Measurements from ENCODE around the gene C9orf50.

Gene C9orf50

DNA sequence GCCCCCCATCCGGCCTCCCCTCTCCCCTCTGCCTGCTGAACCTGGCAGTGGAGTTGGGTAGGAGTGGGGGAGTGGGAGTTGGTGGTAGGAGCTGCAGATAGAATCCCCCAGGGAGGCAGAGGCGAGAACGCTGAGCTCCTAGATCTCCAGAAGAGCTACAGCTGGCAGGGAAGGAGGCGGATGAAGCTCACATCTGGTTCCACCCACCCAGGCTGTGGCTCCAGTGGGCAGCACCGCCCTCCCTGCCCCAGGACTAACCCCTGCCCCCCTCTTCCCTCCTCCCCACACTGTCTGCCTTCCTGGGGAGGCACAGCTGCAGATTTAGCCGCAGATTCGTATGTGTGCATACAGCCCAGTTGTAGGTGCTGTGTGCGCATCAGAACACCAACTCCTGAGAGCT, 34.2 kb downstream of the C9orf50 start:
- no peak for DNase-seq

DNA sequence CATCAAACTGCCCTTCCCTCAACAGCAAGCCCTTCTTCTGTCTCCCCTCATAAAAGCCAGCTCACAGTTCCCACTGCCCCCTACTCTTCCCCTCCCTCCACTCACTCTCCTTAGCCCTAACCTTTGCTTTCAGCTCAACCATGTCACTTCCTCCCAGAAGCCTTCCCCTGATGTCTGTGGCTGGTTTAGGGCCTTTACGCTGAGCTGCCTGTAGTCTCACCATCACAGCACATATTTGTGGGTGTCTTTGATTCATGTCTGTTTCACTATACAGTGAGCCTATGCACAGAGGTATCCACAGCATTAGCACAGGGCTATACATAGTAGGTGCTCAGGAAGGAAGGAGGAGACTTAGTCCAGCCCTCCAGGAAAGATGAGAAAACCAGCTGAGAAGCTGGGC, 34.7 kb downstream of the C9orf50 start:
- no peak for DNase-seq

DNA sequence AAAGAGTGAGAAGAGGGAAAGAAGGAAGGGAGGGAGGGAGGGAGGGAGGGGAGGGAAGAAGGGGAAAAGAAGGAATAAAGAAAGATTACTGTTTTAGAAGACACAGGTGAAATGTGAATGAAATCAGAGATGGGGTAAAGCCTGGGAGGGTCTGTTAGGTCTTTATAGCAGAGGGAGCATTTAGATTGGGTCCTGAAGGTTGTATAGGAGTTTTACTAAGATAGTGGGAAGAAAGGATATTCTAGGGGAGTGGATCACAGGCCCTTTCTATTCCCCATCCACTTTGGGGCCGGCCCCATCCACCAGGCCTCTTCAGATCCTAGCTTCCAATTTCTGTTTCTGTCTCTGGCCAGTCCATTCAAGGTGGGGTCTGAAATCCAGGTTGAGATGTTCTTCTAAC, 35.5 kb downstream of the C9orf50 start:
- no peak for DNase-seq

DNA sequence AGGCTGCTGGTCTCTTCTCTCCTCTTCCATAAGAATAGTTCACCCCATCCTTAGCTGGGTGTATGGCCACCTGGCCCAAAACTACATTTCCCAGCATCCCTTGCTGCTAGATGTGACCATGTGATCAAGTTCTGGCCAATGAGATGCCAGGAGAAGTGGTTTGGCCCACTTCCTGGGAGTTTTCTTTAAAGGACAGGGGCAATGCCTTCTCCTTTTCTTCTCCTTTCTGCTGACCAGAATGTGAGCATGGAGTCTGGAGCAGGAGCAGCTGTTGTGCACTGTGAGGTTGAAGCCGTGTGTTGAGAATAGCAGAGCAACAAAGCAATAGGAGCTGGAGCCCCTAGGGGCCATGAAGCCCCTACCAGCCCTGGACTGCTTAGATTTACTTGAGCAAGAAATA, 36.8 kb downstream of the C9orf50 start:
- DNase-seq, result no peak

DNA sequence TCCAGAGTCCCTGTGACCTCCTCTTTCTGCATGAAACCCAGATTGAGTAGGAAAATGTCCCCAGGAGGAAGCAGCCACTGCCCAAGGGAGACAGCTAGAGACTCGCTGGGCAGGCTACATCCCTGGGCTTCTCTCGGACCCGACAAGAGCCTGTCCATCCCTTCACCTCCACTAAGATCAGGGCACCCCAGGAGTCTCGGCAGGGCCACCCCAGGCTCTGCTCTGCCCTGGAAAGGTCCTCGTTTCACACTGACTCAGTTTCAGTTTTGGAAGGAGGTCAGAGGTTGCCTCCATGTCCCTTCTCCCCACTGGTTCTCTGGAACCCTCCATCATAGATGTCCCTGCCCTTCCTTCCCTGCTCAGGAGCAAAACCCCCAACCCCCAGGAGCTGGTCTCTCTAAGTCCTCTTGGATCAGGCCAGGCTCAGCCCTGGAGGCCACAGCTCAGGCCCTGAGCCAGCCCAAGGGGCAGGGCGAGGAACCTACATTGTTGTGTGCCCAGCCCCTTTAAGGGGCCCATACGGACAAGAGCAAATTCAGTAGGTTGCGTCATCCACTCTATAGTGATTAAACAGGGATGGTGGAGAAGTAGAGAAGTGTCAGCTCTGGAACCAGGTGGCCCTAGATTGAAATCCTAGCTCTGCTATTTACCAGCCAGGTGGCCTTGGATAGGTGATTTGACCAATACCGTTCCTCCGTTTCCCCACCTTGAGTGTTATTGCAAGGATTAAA, 37.4 kb downstream of the C9orf50 start:
- DNase-seq, result peak; percentile 17

DNA sequence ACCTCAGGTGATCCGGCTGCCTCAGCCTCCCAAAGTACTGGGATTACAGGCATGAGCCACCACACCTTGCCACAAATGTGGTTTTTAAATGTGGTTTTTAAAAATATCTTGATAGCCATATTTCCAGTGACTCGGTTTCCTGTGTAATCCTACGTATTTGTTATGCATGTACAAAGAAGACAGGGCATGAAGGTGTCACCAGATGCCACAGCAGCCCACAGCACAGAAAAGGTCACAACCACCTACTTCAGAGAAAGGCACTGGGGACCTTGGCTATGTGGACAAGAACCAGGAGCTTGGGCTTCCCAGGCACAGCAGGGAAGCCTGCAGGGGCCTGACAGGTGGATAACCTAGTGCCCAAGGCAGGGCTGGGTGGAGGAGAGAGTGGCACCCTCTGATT, 38.0 kb downstream of the C9orf50 start:
- DNase-seq, result no peak

DNA sequence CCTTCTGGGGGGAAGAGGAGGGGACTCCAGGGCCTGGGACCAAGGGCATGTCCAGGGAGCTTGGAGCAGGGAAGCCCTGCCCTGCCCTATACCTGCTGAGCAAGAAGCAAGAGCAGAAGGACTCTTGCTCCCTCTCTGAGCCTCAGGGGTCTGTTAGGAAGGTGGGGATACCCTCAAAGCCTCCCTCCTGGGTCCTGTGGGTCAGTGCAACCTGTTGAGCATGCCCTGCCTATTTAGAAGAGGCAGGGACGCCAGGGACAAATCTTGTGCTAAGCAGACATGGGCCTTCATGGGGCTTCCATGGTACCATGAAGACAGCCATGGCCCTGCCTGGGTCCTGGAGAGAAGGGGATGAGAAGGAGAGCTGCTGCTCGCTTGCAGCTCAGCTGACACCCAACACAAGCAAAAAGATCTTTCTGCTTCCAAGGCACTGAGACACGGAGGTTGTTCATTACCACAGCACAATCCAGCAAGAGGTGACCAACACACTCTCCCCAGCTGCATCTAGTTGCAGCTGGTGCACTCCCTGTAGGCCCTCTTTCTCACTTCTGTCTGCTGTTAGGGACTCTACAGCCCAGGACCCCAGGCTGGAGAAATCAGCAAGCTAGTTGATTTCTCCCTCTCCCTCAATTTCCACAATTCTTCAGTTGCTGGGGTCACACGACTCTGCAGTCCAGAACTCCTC, 39.3 kb downstream of the C9orf50 start:
- no peak for DNase-seq

DNA sequence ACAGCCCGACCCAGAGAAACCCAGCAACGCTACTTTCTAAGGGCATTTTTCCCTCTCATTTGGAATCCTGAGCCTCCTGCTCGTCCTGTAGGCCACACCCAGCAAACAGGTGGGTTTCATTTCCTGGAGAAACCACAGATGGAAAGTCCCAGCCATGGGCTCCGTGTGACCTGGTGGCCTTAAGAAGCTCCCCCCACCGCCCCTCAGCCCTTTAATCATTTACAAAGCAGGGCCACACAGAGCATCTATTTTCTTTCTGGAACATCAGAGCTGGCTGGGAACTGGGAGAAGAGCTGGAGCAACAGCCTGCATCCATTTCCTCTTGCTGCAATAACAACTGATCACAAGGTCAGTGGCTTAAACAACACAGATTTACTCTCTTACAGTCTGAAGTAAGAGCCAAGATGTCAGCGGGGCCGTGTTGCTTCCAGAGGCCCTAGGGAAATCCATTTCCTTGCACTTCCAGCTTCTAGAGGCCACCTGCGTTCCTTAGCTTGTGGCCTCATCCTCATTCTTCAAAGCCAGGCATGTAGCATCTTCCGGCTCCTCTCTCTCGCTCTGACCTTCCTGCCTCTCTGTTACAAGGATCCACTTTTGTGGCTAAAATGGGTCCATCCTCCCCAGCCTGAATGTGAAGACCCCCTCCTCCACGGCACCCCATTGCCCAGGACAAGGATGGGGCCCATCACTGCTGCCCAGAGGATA, 40.5 kb downstream of the C9orf50 start:
- DNase-seq, result no peak

DNA sequence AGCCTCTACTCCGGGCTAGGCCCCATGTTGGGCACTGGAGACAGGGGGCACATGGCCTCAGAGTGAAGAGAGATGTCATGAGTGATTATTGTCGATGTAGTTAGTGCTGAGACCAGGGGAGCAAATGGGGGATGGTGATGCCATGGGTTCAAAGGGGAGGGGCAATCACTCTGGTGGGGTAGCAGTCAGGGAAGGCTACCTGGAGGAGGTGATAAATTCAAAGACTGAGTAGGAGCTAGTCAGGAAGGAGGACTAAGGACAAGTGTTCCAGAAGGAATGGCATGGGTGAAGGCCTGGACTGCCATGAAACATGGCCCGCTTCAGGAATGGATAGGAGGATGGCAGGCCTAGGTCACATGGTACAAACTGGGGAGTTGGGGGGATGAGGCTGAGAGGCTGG, 41.6 kb downstream of the C9orf50 start:
- DNase-seq, result no peak

DNA sequence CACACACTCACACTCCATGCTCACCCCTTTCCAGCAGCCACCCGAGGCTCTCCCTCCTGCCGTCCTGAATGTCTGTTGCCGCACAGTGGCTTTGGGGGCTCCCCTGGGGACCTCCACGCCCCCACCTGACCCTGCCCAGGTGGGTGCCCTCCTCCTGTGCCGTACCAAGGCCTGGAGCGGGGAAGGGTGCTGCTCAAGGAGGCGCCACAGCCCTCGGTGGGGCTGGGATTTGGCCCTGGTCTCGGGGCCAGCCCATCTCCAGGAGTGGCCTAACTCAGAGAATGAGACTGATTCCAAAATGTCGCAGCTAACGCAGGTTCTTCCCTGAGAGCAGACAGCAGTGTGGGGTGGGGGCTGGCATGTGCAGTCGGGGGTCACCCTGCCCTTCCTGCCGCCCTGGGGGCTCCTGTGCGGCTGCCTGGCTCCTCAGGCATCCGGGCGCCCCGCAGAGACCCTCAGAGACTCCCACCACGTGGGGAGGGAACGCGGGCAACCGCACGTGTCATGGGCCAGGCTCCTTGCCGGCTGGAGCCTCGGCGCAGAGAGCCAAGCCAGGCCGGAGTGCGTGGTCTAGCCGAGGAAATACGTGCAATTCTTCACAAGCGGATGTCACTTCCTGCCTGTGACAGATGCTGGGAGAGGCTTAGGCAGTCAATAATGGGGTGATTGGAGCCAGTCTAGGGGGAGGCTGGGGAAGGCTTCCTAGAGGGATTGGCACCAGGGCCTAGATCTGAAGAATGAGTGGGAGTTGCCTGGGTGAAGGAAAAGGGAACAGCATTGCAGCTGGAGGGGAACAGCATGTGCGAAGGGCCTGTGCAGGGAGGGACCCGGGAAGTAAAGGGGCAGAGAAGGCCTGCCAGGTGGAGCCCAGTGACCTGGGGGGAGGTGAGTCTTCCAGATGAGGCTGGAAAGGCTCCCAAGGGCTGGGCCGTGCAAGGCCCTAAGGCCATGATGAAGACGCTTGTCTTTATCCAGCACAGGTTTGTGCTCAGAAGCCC, 44.1 kb downstream of the C9orf50 start:
- no peak for DNase-seq

DNA sequence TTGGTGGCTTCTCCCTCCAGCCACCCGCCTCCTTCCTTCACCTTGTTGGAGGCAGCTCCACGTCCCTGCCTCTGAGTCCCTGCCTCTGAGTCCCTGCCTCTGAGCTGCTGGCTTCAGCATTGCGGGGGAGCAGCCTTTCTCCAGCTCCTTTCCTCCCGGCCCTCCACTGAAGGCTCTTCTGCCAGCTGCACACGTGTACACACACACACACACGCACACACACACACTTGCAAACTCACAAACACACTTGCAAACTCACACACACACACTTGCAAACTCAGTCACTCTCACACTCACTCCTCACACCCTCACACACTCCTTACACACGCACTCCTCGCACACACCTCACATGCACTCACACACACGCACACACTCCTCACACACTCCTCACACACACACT, 45.1 kb downstream of the C9orf50 start:
- no peak for DNase-seq

DNA sequence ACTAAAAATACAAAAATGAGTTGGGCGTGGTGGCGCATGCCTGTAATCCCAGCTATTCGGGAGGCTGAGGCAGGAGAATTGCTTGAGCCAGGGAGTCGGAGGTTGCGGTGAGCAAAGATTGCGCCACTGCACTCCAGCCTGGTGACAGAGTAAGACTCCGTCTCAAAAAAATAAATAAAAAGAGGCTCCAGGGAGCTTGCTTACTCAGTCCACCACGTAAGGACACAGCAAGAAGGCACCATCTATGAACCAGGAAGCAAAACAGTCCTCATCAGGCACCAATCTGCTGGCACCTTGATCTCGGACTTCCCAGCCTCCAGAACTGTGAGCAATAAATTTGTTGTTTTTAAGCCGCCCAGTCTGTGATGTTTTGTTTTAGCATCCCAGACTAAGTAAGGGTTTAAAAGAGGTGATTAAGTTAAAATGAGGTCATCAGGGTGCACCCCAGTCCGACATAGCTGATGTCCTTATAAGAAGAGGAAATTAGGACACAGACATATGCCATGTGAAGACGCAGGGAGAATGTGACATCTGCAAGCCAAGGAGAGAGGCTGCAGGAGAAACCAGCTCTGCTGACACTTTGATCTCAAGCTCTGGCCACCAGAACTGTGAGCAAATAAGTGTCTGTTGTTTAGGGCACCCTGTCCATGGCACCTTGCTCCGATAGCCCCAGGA, 45.9 kb downstream of the C9orf50 start:
- no peak for DNase-seq

DNA sequence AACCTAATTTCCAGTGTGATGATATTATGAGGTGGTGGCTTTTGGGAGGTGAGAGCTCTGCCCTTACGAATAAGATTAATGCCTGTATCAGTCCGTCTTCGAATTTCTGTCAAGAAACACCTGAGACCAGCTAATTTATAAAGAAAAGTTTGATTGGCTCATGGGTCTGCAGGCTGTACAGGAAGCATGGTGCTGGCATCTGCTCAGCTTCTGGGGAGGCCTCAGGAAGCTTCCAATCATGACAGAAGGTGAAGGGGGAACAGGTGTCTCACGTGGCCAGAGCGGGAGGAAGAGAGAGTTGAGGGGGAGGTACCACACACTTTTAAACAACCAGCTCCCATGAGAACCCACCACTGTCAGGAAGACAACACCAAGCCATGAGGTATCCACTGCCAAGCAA, 46.9 kb downstream of the C9orf50 start:
- DNase-seq, result no peak

DNA sequence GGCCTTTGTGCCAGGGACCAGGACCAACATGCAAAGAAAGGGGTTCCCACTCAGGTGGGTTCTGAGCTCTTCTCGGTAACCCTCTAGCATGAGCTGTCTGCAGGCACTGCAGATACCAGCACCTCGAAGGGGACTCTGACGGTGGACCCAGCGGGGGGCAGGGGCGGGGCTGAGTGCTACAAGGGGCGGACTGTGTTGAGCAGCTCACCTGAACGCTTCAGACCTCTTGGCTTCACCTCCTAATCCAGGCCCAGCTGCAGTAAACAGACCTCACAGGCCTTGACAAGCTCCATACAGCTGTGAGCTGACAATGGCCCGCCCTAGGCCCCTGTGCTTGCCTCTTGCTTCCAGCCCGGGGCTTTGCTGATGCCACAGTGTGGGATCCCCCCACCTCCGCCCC, 48.4 kb downstream of the C9orf50 start:
- DNase-seq, result no peak

DNA sequence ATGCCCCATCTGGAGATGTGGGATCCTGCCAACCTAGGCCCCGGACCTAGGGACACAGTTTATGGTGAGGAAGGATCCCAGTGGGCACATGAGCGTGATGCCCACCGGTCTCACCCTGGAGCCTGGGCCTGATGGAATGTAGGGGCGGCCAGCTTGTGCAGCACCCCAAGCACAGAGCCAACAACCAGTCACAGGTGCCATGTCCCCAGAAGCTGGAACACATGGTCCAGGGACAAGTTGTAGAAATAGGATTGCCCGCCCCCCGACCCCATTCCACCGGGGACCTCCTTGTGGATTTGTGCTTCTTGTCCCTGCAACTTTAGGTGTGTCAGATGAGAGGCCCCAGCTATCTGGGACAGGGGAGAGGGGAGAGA, 48.9 kb downstream of the C9orf50 start:
- DNase-seq, result no peak

DNA sequence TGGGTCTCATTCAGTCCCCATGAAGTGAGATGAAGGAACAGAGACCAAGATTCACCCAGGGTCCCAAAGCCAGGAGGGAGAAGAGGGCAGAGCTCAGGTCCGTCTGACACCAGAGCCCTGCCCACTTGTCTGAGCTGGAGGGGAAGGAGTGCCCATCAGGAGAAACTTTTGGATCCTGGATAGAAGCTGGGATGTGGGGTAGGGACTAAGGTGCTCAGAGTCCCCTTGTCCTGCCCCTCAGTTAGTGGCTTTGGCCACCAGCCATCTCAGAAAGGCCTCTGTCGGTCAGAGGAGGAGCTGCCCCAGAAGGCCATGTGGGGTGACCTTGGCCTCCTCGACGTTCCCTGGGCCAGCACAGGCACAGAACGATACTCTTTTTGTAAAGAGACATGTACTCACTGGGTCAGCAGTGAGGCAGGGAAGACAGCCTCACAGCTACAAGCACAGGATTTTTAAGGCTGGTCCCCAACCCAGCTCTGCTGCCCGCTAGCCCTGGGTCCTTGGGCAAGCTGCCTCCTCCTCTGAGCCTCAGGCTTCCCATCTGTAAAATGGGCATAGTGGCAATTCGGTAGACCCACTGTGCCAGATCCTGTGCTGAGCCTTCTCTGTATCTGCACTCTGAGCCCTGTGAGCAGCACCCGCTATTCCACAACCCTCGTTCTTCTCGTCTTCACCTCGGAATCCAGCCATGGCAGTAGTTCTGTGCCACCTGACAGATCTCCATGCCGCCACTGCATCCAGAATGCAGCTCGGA, 49.4 kb downstream of the C9orf50 start:
- no peak for DNase-seq

DNA sequence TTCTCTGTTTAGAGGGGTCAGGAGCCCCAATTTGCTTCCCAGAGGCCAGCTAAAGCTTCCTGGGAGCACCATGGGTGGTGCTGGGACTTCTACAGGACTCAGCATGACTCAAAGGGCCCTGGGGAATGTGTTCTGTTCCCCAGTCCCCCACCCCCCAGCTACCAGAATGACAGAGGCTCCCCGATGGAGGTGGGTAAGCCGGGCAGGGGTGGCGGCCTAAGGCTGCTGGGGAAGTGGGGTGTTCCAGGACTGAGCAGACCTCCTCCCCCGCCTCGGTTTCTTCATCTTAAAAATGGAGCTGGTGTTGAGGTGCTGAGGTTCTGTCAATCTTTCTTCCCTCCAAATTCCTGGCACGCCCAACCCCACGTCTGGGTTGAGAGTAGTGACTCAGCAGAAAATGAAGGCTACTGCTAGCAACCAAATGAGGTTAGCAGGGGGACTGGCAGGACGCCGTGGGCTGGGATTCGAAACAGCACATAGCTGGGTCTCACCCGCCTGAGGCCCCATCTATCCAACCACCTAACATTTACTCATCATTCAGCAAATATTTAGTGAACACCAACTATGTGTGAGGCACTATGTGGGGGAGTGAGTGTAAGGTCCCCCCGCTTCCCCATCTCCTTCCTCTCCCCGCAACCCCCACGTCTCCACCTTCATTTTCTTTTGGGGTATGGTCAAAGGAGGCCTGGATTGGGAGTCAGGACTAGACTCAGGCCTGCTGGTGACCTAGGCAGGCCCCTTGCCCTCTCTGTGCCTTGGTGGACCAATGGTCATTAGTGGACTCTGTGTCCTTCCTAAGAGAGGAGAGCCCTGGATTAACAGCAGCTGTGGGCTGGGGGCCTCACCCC, 50.2 kb downstream of the C9orf50 start:
- DNase-seq, result no peak

DNA sequence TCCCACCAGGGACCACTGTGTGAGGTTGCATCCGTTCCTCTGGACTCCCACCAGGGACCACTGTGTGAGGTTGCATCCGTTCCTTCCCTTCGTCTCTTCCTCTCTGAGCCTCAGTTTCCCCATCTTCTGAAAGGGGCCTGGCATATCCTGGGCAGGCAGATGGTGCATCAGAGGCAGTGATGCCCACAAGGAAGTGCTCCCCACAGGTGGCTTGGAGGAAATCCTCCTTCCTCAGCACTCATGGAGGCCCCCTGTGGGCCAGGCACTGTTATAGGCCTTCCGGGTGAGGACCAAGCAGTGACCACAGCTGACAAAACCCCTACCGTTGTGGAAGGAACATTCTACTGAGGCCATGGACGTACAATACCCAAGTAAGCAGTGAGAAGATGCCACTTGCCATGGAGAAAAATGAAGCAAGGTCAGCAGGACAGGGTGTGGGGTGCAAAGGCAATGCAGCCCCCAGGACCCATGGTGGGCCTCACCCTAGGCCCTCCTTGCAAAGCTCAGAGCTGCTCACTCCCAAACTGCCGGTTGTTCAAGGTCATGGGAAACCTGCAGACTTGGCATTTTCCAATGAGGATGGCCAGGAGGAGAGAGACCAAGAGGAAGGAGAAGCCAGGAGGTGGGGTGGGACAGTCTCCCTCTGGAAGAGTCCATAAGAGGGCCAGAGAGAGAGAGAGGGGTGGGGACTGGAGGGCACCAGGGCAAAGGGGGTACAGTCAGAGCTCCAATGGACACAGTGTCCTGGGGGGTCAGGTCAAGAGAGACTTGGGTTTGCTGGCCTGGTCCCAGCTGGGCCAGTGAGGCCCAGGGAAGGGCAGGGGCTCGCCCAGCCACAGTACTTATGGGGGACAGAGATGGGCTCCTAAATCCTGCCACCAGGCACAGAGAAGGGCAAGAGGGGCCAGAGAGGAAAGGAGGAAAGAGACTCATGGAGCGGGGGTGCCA, 51.1 kb downstream of the C9orf50 start:
- no peak for DNase-seq
